Femur (tissue), 1 donor: ENCODE measurements around the gene KLK12.
"Not testable (repeated sequence)": the region's sequence is repeated elsewhere in the genome, so short reads cannot be mapped to it uniquely, and the experiment has no call there.

Source experiments
- DNase-seq: peaks from one replicate; pipeline ENCODE4 v3.0.0-alpha.2; 2017

The KLK12 gene

GRCh38 chr19:51014242-51014641 is 20.6 kb downstream of the KLK12 start:
- DNase-seq, result no peak

GRCh38 chr19:51012661-51013190 is 22.1 kb downstream of the KLK12 start:
- no peak for DNase-seq

- DNase-seq, result no peak
These were observed 24.6 kb downstream of the KLK12 start for GRCh38 chr19:51010066-51010795.

DNA sequence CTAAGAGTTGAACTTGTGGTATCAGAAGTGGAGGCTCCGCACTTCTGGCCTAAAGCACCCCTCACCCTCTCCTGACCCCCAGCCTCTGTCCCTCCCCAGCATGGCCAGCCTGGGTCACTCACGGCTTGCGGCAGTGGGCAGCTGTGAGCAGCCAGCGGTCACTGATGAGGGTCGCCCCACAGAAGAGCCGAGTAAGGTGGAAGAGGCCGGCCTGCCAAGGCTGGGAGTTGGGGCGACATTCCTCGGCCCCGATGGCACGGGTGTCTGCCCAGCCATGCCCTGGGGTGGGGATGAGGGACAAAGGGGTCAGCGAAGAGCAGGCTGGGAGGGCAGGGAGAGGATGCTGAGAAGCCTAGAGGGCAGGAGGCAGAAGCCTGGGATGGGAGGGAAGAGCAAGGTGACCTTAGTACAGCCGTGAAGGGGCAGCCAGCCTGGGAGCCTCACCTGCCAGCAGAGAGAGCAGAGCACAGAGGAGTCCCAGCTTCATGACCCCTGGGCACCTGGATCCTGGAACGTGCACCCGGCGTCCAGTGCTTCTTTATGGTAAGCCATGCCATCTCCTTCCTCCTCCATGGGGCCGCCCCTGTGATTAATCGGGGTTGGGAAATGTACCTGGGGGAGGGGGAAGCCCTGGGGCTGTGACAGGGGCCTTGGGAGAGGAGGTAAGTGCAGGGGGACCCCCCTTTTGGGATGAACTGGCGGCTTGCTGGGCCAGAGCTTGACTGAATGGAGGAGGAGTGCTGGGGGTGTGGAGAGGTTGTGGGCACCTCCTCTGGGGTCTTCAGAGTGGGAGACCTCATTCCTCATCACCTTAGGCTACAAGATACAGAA is 25.5 kb downstream of the KLK12 start:
- DNase-seq, result no peak

DNA sequence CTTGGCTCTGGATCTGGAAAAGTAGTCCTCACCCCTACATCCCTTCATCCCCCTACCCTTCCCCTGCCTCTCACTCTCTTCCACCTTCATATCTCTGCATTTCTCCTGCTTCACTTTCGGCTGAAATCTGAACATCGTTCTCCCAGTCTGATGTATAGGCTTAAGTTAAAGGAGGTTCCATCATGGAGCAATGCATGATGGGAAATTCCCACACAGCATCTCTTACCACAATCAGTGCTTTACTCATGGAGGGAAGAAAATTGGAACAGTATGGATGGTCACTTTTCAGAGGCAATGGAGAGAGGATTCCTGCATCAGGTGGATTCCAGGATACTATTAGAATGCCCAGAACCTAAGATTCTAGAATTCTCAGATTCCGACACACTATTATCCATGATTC is 27.3 kb downstream of the KLK12 start:
- DNase-seq, result no peak

GRCh38 chr19:51006406-51006805 is 28.4 kb downstream of the KLK12 start:
- no peak for DNase-seq

DNA sequence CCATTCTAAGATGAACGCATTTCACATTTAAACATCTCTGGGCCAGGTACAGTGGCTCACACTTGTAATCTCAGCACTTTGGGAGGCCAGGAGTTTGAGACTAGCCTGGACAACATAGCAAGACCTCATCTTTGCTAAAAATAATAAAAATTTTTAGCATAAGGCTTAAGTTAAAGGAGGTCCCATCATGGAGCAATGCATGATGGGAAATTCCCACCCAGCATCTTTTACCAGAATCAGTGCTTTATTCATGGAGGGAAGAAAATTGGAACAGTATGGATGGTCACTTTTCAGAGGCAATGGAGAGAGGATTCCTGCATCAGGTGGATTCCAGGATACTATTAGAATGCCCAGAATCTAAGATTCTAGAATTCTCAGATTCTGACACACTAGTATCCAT is 29.6 kb downstream of the KLK12 start:
- no peak for DNase-seq

DNA sequence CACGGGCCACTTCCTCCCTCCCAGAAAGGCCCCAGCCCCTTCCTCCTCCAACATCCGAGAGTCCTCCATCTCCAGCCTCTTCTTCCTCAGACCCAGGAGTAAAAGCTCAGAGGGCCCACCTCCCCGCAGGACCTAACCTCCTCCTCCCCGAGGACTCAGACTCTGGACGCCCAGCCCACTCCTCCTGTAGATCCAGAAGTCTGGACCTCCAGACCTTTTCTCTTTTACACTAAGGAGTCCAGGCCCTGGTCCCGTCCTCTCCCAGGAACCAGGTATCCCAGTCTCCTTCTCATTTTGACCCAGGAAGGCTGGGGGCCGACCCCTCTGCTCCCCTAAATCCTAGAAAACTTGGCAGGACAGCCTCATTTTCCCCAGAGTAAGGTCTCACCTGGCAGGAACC is 31.5 kb downstream of the KLK12 start:
- no peak for DNase-seq

DNA sequence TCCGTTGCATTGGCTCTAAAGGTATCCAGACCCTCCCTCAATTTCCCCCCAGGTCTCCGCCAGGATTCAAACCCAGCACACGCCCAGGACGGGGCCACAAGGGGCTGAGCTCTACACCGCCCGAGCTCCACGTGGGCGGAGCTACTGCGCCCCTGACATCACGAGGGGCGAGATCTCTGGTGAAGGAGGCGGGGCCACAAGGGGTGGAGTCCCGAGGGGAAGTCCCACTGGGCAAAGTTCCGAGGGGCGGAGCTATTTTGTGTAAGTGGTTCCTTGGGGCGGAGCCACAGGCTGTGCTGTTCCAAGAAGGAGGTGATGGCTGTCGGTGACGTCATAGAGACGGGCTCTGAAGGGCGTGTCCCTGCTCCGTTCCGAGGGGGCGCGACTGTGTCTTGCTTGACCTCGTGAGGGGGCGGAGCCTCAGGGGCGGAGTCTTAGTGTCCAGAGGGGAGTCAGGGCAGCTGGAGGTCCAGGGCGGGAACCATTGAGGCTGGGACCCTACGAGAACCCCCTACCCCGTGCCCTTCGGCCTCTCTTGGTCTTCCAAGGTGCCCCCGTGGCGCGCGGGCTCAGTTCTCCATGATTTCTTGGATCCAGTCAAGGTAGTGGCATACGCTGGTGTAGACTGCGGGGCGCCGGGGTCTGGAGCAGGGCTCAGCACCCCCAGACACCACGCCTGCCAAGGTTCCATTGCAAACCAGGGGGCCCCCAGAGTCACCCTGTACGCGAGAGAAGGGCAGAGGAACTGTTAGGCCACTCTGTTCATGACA is 32.1 kb downstream of the KLK12 start:
- no peak for DNase-seq

- no peak for DNase-seq
These were observed 32.7 kb downstream of the KLK12 start for GRCh38 chr19:51002089-51002532.

- no peak for DNase-seq
These were observed 33.3 kb downstream of the KLK12 start, which contains the start of gene KLK8 for GRCh38 chr19:51001515-51001914. TSS of gene KLK8 (minus strand) at chr19:51001604. CDS start at chr19:51001167, 437 bp downstream.

DNA sequence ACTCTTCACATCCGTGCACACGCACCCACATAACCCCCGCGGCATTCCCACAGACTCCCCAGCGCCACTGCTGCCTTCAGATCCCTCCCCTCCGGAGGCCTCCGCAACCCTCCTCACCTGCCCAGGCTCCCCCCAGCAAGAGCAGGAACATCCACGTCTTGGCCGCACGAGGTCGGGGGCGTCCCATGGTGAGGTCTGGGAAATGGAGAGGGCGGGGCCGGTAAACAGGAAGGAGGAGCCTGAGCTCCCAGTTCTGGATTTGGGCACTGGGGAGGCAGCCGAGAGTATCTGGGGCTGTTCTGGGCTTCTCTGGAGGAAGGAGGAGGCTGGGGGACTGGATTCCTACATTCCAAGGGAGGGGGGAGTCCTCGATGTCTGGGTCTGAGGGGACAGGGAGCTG is 33.8 kb downstream of the KLK12 start:
- no peak for DNase-seq

GRCh38 chr19:51000426-51000825 is 34.4 kb downstream of the KLK12 start:
- no peak for DNase-seq

GRCh38 chr19:50998686-50999085 is 36.1 kb downstream of the KLK12 start:
- no peak for DNase-seq

GRCh38 chr19:50998061-50998460 is 36.7 kb downstream of the KLK12 start:
- no peak for DNase-seq

GRCh38 chr19:50994129-50994528 is 40.7 kb downstream of the KLK12 start:
- DNase-seq, result no peak

- DNase-seq, result no peak
These were observed 42.2 kb downstream of the KLK12 start for GRCh38 chr19:50992666-50993035.

- not testable (repeated sequence) for DNase-seq
These were observed 50.4 kb downstream of the KLK12 start for GRCh38 chr19:50984416-50984815.

- DNase-seq, result no peak
These were observed 51.0 kb downstream of the KLK12 start, which contains the start of gene KLK7 for GRCh38 chr19:50983625-50984292. TSS of gene KLK7 (minus strand) at chr19:50983917. CDS start at chr19:50982399, 1,518 bp downstream.

DNA sequence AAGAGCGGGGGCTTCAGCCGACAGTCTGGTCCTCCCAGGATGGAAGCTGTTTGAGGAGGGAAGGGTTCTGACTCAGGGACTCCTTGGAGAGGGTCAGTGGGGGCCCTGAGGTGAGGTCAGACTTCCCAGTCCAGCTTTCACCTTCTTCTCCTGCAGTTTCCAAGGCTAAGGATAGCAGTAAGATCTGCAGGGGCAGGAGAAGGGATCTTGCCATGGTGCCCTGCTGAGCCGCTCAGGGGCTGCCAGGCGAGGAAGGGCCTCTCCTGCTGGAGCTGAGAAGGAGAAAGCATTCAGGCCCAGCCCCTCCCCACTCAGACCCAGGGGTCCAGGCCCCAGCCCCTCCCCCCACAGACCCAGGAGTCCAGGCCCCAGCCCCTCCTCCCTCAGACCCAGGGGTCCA is 52.6 kb downstream of the KLK12 start:
- DNase-seq, result no peak

- DNase-seq, result no peak
These were observed 53.1 kb downstream of the KLK12 start for GRCh38 chr19:50981587-50982146.

GRCh38 chr19:50980208-50980607 is 54.6 kb downstream of the KLK12 start:
- no peak for DNase-seq
